NCI-H187 treated with DMSO at 0.1 percent for 48 hours (cell line): ENCODE results near the gene WLS.

Experiments
- DNase-seq: peaks from one replicate; lab custom pipeline; 2025; lab: John Stamatoyannopoulos, UW

WLS gene

DNA sequence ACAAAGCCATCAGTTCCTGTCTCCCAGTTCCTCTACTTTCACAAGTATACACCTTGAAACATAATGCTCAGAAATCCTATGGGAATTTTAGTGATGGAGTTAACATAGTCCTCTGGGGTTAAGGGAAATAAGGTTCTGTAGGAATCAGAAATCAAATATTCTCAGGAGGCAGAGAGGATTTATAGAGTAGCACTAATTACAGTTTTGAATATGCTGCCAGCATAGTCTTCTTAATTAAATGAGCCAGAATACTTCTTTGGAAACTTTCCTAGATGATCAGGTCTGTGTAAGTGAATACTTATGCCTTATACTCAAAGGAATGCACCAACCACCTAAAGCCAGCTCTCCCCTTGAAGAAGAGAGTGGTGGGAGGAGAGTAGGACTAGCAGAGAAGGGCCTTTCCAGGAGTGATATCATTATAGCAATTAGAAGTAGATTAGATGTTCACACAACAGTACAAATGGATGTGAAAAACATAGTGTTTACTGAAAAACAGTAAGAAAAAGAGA lies 150.5 kb downstream of the WLS start:
- DNase-seq = no peak

DNA sequence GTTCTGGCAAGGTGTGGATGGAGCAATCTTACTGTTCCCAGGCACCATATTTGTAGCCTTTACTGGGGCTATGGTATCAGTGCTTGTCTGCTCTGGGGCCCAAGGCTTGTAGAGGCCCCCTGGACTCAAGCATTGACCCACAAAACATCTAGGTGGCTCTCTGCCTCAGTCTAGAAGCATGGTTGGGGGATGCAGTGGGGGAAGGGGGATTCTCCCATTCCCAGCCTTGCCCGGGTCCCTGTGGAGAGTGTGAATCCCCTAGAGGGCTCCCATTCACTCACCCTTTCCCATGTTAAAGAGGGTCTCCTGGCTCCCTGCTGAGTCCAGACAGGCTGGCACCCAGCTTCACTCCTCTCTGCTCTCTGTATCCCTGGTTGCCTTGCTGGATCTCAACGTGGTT lies 153.7 kb downstream of the WLS start:
- no peak for DNase-seq
